ENCODE results near the gene AKT3. TPM values are rescaled to one million over a fixed set of nuclear protein-coding genes. Genes with fewer than 3 reads are reported as not detected.

AKT3 gene
- total and polyA plus RNA-seq, 2 of the 8 experiments (the other 6 are each of a cell fraction or from before 2014, with no cell fraction given) = 6.0 to 36.4 TPM

GRCh38 chr1:243638186-243638585 lies 211.9 kb downstream of the AKT3 start:
- no peak for DNase-seq (ENCODE audit: low read depth in 1 of 2, low spot score in 2 of 2)
- ChIA-PET POLR2A (ENCODE audit: partially characterized antibody) (no interaction called here), CTCF (ENCODE audit: partially characterized antibody) (no interaction called here)
- Histone ChIP-seq H3K56ac (replicated peaks; ENCODE audit: insufficient read length, low read depth, low read length) (no peak overlapping the region), H3K14ac (ENCODE audit: insufficient read length) (no peak overlapping the region), H3K4me3 (ENCODE audit: extremely low read depth in 1 of 4, insufficient read depth in 2 of 4, low read depth in 3 of 4, low read length in 4 of 4) (no peak overlapping the region), H2BK12ac (ENCODE audit: low read depth, low read length) (no peak overlapping the region), H3K9me3 (ENCODE audit: insufficient read depth in 2 of 2, low read depth in 1 of 2, low read length in 1 of 2) (peaks cover 0 to 3% of the 10 kb centered on the region in 2 experiments; a peak in 2 of 4 replicates), H3K18ac (ENCODE audit: extremely low read depth, low read length) (no peak overlapping the region), H2BK5ac (ENCODE audit: low read depth, low read length) (no peak overlapping the region), H3K4me2 (ENCODE audit: insufficient read depth in 1 of 2, low read depth in 2 of 2, low read length in 2 of 2) (no peak overlapping the region), H3K27ac (ENCODE audit: low read depth, low read length) (no peak overlapping the region), H2BK15ac (ENCODE audit: low read length) (no peak overlapping the region), H3K79me2 (ENCODE audit: control insufficient read depth in 1 of 2, insufficient read depth in 2 of 2, low read length in 2 of 2) (no peaks in the 10 kb centered on the region), H4K8ac (ENCODE audit: extremely low read depth, insufficient read depth, low read length) (no peak overlapping the region), H3K4me1 (replicated peaks in 1 of 4; ENCODE audit: control insufficient read depth in 3 of 4, insufficient read depth in 4 of 4, low read length in 3 of 4) (no peaks in the 10 kb centered on the region), H3K79me1 (ENCODE audit: low read depth, low read length) (no peaks in the 10 kb centered on the region), H3K27me3 (replicated peaks in 1 of 4; ENCODE audit: control insufficient read depth in 3 of 4, extremely low read depth in 1 of 4, insufficient read depth in 3 of 4, low read length in 3 of 4) (no peaks in the 10 kb centered on the region), H4K91ac (replicated peaks; ENCODE audit: insufficient read length, low read length) (no peak overlapping the region), H4K5ac (ENCODE audit: insufficient read length, low read depth, low read length) (no peak overlapping the region), H3K23ac (ENCODE audit: insufficient read length) (no peak overlapping the region), H2AK5ac (ENCODE audit: low read depth, low read length) (no peak overlapping the region), H3K36me3 (ENCODE audit: control insufficient read depth in 2 of 4, insufficient read depth in 4 of 4, low read length in 3 of 4) (peaks cover 0 to 4% (median 0%) of the 10 kb centered on the region in 4 experiments; a peak in 1 of 8 replicates), H2AFZ (ENCODE audit: low read length) (no peak overlapping the region), H3K23me2 (ENCODE audit: low read depth, low read length) (no peaks in the 10 kb centered on the region), H2BK120ac (replicated peaks; ENCODE audit: low read depth, low read length) (no peak overlapping the region), H3K9ac (replicated peaks in 1 of 4; ENCODE audit: extremely low read depth in 1 of 4, low read depth in 3 of 4, low read length in 3 of 4) (no peak overlapping the region), H3K4ac (replicated peaks; ENCODE audit: insufficient read length, low read depth, low read length) (no peak overlapping the region), H4K20me1 (replicated peaks in 1 of 2; ENCODE audit: control insufficient read depth in 1 of 2, insufficient read depth in 2 of 2, low read length in 2 of 2) (no peaks in the 10 kb centered on the region), H2BK20ac (ENCODE audit: low read length) (no peak overlapping the region)
- WGBS, 2 experiments (ENCODE audit: extremely low coverage in 1 of 2, insufficient coverage in 1 of 2, insufficient read length in 1 of 2, insufficient replicate concordance in 2 of 2, low coverage in 1 of 2, low lambda C conversion rate in 2 of 2, missing lambda C conversion rate in 1 of 2) = 93% methylated on average over 4 of the region's 4 CpGs; no CpG with 5 or more reads in 1 of the 2 experiments
- FAIRE-seq = no peak
- TF ChIP-seq SIX5 (IDR thresholded peaks at IDR 0.05; ENCODE audit: low read depth, low read length) = no peak
- TF ChIP-seq MAFK (IDR thresholded peaks at IDR 0.05; ENCODE audit: low read depth, low read length) = no peak
- no peak for TF ChIP-seq SIN3A (conservative IDR thresholded peaks at IDR 0.05 in 1 of 2, IDR thresholded peaks at IDR 0.05 in 1 of 2; ENCODE audit: low read depth in 1 of 2, low read length in 2 of 2)
- TF ChIP-seq SRF (IDR thresholded peaks at IDR 0.05; ENCODE audit: low read depth, low read length) = no peak
- no peak for TF ChIP-seq SIRT6 (IDR thresholded peaks at IDR 0.05; ENCODE audit: low read length)
- no peak for TF ChIP-seq BACH1 (IDR thresholded peaks at IDR 0.05; ENCODE audit: low read length)
- no peak for TF ChIP-seq JUND (IDR thresholded peaks at IDR 0.05; ENCODE audit: low read length)
- no peak for TF ChIP-seq EP300 (IDR thresholded peaks at IDR 0.05; ENCODE audit: borderline replicate concordance in 1 of 2, low read depth in 2 of 2, low read length in 2 of 2)
- no peak for TF ChIP-seq SP4 (IDR thresholded peaks at IDR 0.05; ENCODE audit: low read length)
- no peak for TF ChIP-seq NRF1 (IDR thresholded peaks at IDR 0.05; ENCODE audit: low read depth, low read length)
- no peak for TF ChIP-seq SAP30 (IDR thresholded peaks at IDR 0.05; ENCODE audit: insufficient read depth, insufficient replicate concordance, low read length)
- TF ChIP-seq TEAD4 (IDR thresholded peaks at IDR 0.05; ENCODE audit: low read depth, low read length) = no peak
- TF ChIP-seq CHD2 (IDR thresholded peaks at IDR 0.05; ENCODE audit: low read length) = no peak

Measured in H1 (cell line).